Nephron (organoid): Measurements from ENCODE around the gene CH25H.
A peak's percentile ranks its signal among the peaks of the same experiment; 100 is the strongest.

Experiments used
- H3K27ac Mint-ChIP-seq, 3 experiments: 2 replicates each; pipeline ENCODE4 v1.8.0; 2020; ENCODE audit warnings: mixed read lengths in 3 of 3, mild to moderate bottlenecking in 2 of 3, moderate library complexity in 1 of 3
- H3K27me3 Mint-ChIP-seq: 2 replicates; pipeline ENCODE4 v1.8.0; 2021; ENCODE audit warnings: low read depth, mild to moderate bottlenecking, moderate library complexity, mixed read lengths
- H3K36me3 Mint-ChIP-seq: 2 replicates; pipeline ENCODE4 v1.8.0; 2020; ENCODE audit warnings: low read depth, mixed read lengths
- H3K4me1 Mint-ChIP-seq: 2 replicates; pipeline ENCODE4 v1.8.0; 2020; ENCODE audit warnings: mixed read lengths
- H3K4me3 Mint-ChIP-seq, 3 experiments: 2 replicates each; pipeline ENCODE4 v1.8.0; 2020; ENCODE audit warnings: mild to moderate bottlenecking in 3 of 3, mixed read lengths in 3 of 3, moderate library complexity in 2 of 3
- H3K9me3 Mint-ChIP-seq: 2 replicates; pipeline ENCODE4 v1.8.0; 2020; ENCODE audit warnings: mixed read lengths
- CTCF ChIP-seq, 3 experiments: fragments of 200-600 bp; sonication (generic); IDR thresholded peaks; one replicate each; pipeline ENCODE4 v1.5.0; 2021; ENCODE audit warnings: antibody characterized with exemption in 3 of 3; ENCODE audit not compliant: unreplicated experiment in 3 of 3

CH25H gene

GRCh38 chr10:89215511-89215910 lies 8.4 kb upstream of the CH25H start:
- no peaks in the 10 kb centered on the region for H3K36me3 Mint-ChIP-seq
- no peaks in the 10 kb centered on the region for H3K27me3 Mint-ChIP-seq
- no peak for TF ChIP-seq CTCF (IDR thresholded peaks at IDR 0.05; ENCODE audit: unreplicated experiment in 3 of 3)
- H3K9me3 Mint-ChIP-seq, result no peaks in the 10 kb centered on the region
- H3K4me3 Mint-ChIP-seq, result no peak overlapping the region
- H3K27ac Mint-ChIP-seq, result no peak overlapping the region
- H3K4me1 Mint-ChIP-seq, result peaks cover 8% of the 10 kb centered on the region

GRCh38 chr10:89214566-89215165 lies 7.5 kb upstream of the CH25H start:
- H3K27me3 Mint-ChIP-seq, result no peaks in the 10 kb centered on the region
- H3K36me3 Mint-ChIP-seq, result no peaks in the 10 kb centered on the region
- no peak for TF ChIP-seq CTCF (IDR thresholded peaks at IDR 0.05; ENCODE audit: unreplicated experiment in 3 of 3)
- H3K27ac Mint-ChIP-seq, result no peak overlapping the region
- no peak overlapping the region for H3K4me3 Mint-ChIP-seq
- H3K4me1 Mint-ChIP-seq, result peaks cover 8% of the 10 kb centered on the region
- H3K9me3 Mint-ChIP-seq, result no peaks in the 10 kb centered on the region

- no peaks in the 10 kb centered on the region for H3K36me3 Mint-ChIP-seq
- peak; percentile 63 to 67 (median 64) for TF ChIP-seq CTCF (IDR thresholded peaks at IDR 0.05; ENCODE audit: unreplicated experiment in 3 of 3)
- no peaks in the 10 kb centered on the region for H3K9me3 Mint-ChIP-seq
- H3K27me3 Mint-ChIP-seq, result no peaks in the 10 kb centered on the region
- peaks cover 8% of the 10 kb centered on the region for H3K4me1 Mint-ChIP-seq
- H3K27ac Mint-ChIP-seq, result no peak overlapping the region
- H3K4me3 Mint-ChIP-seq, result no peak overlapping the region
These were observed 6.2 kb upstream of the CH25H start for GRCh38 chr10:89213191-89213808.

- Mint-ChIP-seq H3K36me3 (no peaks in the 10 kb centered on the region), H3K27ac (no peak overlapping the region), H3K4me3 (no peak overlapping the region), H3K9me3 (no peaks in the 10 kb centered on the region), H3K27me3 (no peaks in the 10 kb centered on the region), H3K4me1 (peaks cover 11% of the 10 kb centered on the region)
- no peak for TF ChIP-seq CTCF (IDR thresholded peaks at IDR 0.05; ENCODE audit: unreplicated experiment in 3 of 3)
These were observed 3.8 kb upstream of the CH25H start for GRCh38 chr10:89210794-89211425.

- Mint-ChIP-seq H3K9me3 (no peaks in the 10 kb centered on the region), H3K27ac (no peak overlapping the region), H3K36me3 (no peaks in the 10 kb centered on the region), H3K4me3 (peak overlapping the region in 2 of 3 experiments; percentile 10 to 47), H3K27me3 (no peaks in the 10 kb centered on the region), H3K4me1 (peaks cover 16% of the 10 kb centered on the region)
- no peak for TF ChIP-seq CTCF (IDR thresholded peaks at IDR 0.05; ENCODE audit: unreplicated experiment in 3 of 3)
These were observed 2.6 kb upstream of the CH25H start for GRCh38 chr10:89209718-89210117.
